Forelimb muscle (tissue), 1 donor: ENCODE results near the gene LRP5. TPM values are rescaled to one million over a fixed set of nuclear protein-coding genes. Genes with fewer than 3 reads are reported as not detected.

Experiments used
- DNase-seq: peaks from one replicate; pipeline ENCODE4 v3.0.0-alpha.2; 2013; ENCODE audit warnings: low read depth
- polyA plus RNA-seq: library from polyadenylated mRNA; unstranded; fragments of 120-200 nt; gene quantifications from one replicate; pipeline ENCODE4 v1.2.1, GENCODE V29; 2013; ENCODE audit not compliant: insufficient read length

The LRP5 gene
- polyA plus RNA-seq, 1 donor: 51.4 TPM

DNA sequence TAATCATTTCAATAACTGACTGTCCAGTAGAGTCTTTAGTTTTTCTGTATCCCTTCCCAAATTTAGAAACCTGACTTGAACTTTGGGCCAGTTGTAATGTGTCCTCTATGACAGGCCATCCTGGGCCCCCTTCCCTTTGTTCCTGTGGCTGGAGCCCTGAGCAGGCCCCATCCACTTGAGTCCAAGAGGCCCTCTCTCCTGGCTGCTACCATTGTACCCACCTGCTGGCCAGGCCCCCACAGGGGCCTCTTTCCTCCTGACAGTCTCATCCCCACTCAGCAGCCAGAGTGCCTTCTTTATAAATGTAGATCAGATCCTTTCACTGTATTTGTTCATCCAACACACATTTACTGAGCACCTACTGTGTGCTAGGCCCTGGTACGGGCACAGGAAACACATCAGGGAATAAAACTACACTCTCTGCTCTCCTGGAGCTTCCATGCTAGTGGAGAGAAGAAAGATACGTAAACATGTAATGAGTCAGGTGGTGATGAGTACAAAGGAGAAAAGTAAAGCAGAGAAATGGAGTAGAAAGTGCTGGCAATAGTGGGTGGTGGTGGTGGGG is 2.7 kb upstream of the LRP5 start:
- no peak for DNase-seq

DNA sequence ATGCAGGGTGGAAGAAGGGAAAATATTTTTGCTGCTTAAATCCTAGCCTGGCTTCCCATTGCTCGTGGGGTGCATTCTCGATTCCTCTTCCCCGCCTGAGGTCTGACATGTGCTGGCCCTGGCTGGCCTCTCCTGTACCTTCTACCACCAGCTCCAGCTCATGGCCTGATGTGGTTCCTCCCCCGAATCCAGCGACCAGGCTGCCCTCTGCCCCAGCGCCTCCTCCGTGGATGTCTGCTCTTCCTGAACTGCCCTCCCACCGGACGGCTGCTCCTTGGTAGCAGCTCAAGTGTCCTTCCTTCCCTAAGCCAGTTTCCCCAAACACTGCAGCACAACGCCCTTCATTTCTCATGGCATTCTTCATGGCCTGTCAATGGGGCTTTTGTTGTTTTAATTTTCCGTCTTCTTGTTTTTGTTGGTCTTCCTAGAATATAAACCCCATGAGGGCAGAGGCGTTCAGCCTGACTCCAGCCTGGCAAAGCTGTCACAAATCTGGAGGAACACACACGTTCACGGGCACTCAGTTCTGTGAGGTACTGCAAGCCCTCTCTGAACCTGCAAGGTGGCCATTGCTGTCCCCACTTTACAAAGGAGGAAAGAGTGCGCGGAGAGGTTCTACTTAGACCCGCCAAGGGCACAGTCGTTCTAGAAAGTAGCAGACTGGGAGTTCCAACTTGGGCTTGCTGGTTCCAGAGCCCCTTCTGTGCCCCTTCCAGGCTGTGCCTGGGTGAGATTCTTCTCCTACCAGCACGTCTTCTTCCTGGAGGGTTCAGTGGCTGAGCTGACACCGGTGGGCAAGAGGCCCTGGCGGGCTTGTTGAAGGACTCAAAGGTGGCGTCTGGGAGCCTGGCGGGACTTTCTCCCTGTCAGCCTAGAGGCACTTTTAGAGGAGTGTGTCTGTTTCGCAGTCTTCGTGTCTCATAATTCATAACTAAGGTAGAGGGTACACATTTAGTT is 953 bp upstream of the LRP5 start:
- DNase-seq: no peak

DNA sequence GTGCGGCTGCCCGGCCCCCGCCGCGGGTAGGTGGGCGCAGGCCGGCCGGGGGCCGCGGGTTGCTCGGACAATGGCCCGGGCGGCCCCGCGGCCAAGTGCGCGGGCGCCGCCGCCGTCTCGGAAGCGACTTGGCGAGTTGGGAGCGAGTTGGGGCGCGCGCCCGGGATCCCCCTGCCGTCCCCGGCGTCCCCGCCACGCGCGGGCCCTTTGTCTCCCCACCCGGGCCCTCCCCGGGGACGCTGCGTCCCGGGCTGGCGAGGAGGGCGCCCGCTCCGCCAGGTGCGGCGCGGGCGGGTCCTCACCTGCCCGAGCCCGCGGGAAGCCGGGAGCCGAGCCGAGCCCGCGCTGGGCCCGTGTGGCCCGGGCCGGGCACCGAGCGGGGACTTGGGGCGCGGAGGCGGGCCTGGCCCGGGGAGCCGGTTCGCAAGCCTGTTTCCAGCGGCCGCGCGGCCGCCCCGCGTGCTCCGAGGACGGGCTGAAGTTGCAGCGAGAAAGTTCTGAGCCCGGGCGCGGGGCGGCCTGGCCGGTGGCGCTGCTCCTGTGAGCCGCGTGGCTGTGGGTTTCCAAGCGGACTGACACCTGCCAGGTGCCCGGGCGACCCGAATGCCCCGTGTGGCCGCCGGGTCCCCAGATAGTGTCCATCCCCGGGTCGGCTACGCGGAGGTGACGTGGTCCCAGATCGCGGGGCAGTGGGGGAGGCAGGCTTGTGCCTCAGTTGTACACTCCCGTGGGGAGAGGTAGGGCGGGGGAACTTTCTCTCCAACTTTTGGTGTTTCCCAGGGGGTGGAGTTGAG is 586 bp downstream of the LRP5 start:
- no peak for DNase-seq

DNA sequence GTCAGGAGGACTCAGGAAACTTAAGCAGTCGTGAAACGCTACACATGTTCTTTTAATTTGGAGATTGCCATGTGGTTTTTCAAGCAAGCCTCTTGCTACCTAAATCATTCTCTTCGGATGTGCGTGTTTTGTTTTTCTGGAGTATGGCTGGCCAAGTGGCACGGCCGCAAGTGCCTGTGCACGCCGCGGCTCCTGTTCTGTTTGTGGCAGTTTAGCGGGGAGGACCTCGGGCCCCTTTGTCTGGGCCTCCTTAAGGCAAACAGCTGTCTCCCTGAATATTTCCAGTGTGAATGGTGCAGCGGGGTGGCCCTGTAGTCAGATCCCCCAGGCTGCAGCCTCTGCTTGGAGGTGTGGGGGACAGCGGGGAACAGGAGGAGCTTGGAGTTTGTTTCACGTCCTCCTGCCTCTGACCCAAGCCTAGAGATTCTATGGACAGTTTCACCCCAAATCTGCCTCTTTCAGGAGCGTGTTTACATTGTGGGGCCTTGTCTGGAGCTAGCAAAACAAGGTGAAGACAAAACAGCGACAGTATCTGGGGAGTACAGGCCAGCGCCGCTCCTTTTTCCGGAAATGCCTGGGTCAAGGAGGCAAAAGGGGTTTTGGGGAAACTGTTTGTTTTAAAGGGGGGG is 1.3 kb downstream of the LRP5 start:
- no peak for DNase-seq

DNA sequence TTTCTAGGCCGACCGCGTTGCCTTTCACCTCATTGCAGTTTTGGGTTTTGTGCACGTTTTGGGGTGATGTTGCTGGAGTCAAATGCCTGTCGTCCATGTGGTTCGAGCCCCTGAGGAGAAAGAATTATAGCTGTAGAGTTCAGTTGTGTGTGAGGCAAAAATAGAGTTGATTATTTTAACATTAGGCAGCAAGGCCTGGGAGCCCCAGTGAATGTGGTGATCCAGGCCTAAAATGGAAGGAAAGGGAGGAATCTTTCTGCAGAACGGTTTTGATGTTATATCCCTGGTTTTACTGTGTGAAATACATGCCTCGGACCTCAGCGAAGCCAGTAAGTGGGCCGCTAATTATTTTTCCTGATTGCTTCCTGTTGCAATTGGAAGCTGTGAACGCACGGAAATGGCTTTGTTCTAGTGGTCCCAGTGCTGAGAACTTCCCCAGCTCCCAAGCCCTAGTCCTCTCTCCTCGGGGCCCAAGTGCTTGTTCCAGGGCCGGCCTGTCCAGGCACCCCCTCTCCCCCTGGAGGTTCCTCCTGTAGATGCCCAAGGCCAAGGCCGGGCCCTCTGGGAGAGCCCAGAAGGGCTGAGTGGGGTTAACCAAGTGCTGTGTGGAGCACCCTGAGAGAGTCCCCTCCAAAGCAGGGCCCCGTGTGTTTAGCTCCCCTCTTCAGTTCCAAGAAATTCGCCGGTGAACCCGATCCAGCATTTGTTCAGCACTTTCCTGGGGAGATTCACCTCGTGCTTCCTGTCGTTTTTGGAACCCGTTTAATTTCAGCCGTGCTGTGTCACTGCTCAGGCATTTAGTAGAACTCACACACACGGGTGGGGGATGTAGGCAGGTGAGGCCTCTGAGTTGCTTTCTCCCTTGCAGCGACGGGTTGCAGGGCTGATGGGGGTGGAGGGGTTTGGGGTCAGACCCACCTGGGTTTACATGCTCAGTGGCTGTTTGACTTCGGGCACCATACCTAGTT is 2.1 kb downstream of the LRP5 start:
- no peak for DNase-seq

DNA sequence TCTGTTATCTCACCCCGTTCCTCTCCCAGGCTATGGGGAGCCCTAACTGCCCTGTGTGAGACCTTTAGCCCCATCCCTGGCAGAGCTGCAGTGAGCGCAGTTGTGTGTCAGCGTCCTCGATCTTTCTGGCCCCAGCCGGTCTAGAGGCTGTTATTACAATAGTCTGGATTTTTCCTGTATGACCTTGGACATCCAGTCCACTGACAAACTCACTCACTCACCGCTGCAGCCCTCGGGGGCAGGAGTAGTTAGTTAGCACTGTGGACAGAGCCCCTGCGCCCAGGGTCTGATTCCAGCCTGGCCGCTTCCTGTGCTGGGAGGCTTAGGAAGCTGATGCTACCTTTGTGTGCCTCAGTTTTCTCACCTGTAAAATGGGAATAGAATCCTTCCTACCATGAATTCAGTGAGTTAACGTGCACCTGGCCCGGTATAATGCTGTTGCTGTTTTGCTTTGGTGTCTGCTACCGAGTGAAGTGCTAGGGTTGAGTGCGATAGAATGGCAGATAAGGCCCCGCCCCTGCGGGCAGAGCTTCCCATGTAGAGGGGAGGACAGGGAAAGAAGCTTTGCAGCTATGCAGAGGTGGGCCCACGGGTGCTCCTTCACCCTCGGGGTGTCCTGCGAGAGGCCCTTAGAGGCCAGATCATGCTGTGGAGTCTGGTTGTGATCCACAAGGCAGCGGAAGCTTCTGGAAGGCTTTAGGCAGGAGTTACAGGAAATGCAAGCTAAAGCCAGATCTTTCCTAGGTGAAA is 3.0 kb downstream of the LRP5 start:
- DNase-seq: no peak

DNA sequence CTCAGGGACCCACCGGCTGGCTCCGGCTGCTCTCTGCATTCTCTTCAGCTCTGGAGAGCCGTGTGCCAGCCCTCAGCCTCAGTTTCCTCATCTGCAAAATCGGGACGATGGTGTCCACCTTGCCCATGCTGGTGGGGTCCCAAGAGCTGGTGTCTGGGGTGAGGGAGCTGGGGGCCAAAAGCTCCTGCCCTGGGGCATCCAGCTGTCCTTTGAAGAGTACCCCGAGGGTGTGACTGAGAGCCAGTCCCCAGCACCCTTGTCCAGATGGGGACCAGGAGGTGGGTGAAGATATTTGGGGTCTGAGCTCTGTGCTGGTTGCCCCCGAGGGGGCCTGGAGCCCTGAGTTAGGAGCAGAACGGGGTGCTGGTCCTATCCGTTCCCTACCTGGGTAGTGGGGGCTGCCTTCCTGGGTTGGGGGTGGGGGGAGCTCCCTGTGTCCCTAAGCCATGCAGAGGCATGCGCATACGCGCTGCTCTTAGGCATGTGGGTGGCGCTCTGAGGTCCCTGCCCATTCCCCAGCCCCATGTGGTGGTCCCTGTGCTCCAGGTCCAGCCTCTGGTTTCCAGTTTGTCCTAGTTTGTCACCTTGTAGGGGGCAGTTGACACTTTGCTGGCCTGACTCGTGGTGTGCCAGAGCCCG is 4.9 kb downstream of the LRP5 start:
- DNase-seq: no peak

DNA sequence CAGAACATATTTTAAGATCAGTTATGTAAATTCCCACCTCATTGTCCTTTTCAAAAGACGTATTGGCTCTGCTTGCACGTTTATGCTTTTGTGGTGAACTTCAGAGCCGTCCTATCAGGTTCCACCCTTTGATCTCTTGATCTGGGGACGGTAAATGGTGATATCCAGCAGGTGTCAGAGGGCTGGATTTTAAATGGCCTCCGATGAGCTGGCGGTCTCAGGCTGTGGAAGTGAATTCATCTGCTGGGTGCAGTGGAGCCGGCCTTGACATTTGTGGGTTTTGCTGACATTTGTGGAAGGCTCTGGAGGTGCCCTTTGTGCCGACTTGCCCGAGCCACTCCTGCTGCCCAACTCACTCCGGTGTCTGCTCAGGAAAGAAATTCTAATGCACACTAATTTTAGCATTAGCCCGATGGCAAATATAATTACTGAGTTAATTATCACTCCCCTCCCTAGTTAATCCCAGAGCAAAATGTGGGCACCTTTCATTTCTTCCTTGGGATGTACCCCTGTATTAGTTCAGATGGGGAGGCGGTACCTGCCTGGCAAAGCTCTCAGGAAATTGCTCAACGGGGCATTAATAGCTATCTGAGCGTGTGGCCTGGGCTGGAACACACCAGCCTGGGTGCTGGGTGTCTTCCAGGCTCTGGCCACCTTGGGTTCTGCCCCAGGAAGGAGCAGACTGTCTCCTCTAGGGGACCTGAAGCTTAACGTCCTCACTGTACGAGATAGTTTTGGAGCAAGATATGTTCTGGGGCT is 9.1 kb downstream of the LRP5 start:
- DNase-seq: no peak

DNA sequence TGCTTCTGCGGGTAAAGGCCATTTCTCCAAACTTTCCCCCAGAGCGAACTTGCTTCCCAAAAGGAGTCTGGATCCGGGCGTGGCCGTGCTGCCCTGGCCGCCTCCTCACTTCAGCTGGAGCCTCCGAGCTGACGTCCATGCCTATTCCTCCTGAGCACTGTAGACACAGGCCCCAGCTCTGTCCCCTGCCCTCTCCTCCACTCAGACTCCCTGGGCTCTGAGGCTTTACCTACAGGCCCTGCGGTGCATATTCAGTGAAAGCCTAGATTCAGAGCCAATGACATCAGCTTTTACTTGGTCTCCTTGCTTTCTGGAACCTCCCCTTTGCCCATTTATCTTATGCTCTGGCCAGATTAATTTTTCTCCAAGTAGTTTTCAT is 9.7 kb downstream of the LRP5 start:
- DNase-seq: no peak

DNA sequence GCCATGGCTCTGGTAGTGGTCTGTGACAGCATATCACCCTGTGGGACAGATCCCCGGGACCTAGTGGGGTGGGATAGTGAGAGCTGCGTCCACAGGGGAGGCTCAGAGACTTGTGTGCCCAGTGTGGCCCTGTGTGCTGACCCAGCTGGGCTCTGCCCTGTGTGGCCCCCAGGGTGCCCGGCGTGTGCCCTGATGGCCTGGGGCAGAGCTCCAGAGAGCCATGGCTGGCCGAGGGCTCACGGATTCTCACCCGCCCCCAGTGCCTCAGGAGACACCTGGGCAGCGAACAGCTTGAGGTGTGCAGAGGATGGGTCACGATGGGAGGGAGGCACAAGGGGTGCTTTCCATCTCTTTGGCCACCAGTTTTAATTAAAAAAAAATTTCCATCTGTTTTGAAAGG is 11.8 kb downstream of the LRP5 start:
- DNase-seq: no peak

DNA sequence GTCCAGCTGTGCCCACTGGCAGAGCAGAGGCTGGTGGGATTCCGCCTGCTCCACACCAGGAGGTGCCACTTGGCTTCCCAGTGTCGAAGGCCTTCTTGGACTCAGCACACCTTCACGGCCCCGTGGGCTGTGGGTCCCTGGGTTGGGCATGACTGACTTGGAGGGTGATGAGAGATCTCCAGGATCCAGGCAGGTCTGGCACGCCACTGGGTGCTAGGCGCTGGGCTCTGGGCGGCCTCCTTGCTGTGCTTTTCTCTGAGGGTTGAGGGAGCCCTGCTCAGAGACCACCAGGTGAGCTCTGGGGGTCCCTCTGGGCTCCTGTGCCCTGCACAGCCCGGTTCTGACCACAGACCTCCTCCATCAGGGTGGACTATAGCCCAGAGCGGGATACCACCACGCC is 12.3 kb downstream of the LRP5 start:
- DNase-seq: no peak

DNA sequence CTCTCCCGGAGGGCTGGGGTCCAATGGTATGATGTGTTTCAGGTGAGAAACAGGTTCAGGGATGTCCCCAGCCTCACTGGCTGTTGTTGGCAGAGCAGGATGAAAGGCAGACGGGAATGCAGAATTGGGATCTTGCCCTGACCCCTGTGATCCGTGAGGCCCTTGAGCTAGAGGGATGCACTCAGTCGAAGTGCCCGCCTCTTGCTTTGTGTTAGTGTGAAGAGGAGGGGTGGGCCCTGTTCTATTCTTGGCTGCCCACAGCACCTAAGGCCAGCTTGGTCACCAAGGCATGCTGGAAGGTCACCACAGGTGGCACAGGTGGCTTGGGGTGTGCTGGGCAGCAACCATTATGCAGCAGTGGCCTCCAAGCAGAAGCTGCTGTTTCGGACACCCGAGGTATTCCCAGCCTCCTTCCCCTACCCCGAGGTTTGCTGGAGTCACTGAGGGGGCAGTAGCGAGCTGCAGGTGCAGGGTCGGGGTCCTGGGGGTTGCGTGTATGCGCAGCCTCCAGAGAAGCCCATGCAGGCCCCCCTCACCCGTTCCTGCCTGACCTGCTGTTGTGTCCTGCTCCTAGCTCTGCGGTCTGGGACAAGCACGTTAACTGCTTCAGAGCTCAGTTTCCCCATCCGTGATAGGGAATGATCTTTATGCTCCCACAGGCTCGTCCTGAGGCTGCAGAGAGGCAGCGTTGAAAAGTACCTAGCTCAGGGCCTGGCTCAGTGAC is 13.0 kb downstream of the LRP5 start:
- DNase-seq: no peak

DNA sequence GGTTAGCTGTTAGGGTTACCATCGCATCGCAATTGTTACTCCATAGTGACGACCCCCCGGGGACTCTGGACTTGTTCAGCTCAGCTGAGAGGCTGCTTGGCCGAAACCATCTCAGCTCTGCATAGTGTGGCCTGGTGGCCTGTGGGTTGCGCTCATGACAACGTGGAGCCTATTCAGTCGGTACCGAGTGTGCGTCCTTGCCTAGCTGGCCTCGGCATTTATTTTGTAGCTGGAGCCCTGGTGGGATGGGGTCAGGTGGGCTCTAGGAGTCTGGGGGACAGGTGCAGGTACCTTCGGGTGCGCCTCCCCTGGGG is 13.5 kb downstream of the LRP5 start:
- no peak for DNase-seq

DNA sequence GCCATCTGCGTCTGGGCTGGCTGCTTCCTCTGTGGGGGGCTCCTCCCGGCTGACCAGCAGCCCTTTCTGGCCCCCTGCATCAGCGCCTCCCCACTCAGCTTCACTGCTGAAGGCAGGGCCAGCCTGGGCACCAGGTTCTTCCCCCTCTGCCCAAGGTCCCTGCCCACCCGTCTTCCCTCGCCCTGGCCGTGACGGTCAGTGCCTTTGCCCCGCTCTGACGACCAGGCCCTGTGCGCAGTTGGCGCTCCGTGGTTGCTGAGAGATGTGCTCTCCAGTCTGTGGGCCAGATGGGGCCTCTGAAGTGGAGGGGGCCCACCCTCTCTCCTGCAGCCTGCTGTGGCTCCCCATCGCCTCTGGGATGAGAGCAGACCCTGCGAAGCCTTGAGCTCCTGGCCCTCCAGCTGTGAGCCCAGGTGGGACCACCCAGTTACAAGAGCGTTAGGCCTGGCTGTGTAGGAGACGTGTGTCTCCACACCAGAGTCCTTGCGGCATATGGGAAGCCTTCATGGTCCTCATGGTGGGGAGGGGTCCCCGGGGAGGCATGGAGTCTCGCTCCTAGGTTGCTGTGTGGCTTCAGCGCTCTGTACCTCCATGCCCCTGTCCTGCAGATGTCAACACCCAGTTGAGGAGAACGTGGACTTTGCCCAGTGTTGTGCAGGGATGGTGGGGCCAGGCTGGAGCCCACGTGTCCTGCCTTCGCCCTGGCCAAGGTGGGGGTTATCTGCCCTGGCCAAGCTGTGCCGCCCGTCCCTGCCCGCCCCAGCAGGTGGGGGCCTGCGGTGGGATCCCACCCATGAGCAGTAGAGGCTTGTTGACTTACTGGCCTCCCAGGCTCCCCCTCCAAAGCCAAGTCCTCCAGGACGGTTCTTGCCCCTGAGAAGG is 14.2 kb downstream of the LRP5 start:
- DNase-seq: no peak

DNA sequence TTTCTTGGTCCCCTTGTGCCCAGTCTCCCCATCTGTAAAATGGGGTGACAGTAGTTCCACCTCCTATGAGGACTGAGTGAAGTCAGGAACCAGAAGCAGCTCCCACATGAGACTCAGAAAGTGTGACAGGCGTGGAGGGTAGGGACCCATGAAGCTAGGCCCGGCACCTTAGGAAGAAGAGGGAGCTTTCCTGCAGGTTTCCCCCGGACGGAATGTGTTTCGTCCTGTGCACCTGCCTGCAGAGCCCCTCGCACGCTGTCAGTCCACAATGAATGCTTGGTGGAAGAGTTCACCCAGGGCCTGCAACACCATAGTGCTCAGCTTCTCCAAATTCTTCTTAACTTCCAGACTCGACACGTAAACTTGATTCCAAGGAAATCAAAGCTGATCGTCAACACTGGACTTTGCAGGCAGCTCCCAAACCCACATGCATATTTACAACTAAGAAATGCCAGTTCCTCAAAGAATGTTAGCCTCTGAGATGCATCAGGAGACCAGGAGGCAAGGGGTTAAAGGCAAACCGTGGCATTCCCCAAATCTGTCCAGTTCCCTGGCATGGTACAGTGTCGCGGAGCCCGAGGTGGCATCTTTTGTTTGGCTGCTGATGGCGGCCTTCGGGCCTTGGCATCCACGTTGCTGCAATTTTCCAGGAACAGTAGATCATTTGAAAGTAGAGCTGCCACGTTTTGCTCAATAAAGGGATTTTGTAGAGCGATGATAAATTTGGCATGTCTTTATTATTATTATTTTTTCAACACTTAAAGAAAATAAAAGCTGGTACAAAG is 15.4 kb downstream of the LRP5 start:
- no peak for DNase-seq

DNA sequence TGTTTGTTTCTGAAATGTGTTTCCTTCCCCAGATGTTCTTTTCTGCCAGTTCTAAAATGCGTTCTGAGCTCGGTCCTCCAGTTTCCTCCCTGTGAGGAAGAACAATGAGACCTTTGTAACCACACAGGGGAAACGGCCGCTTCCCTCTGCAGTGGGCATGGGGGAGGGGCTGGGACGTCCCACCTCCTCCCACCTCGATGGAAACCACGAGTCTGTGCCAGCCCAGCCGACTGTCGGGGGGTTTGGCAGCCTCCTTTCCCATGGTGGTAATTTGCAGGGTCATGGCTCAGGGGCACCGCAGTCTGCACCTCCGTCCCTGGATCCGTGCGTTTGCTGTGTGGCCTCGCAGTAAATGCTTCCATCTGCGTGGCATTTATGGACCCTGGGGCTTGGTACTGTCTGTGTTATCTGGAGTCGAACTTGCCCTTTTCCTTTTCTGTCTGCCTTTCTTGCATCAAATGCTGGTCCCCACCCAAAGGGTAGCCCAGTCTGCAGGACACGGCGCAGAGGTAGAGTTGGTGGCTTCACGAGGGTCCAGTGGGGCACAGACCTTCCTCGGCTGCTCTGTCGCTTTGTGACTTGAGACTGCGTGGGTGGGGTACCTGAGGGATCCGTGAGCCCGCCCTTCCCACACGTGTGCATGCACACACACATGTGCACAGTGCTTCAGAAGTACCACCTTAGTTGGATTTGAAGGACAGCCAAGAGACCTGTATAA is 16.1 kb downstream of the LRP5 start:
- DNase-seq: no peak
